ENCODE results near the gene HNRNPUL1. TPM values are rescaled to one million over a fixed set of nuclear protein-coding genes. Genes with fewer than 3 reads are reported as not detected.

The HNRNPUL1 gene
- total and polyA plus RNA-seq, 9 of the 15 experiments (the other 6 are each of a cell fraction or from before 2014, with no cell fraction given) = 7.3 to 211 (median 85.0) TPM

- TF ChIP-seq ILF3 (IDR thresholded peaks at IDR 0.05; ENCODE audit: borderline replicate concordance) (no peak), ZFP36 (IDR thresholded peaks at IDR 0.05; ENCODE audit: low read depth, low read length, partially characterized antibody) (peak; percentile 68), ZNF140 (CRISPR knock-in tag; IDR thresholded peaks at IDR 0.05) (no peak), NR4A1 (CRISPR knock-in tag; IDR thresholded peaks at IDR 0.05) (no peak), NR4A1 (tag; IDR thresholded peaks at IDR 0.05) (no peak), MED1 (CRISPR knock-in tag; IDR thresholded peaks at IDR 0.05; ENCODE audit: borderline replicate concordance) (0 out of 2 replicates have a peak, but pooled peaks have one; percentile 60), ETV1 (tag; conservative IDR thresholded peaks at IDR 0.05; ENCODE audit: low read depth) (peak; percentile 28; the same call in 1 of the 2 replicates), EP300 (IDR thresholded peaks at IDR 0.05; ENCODE audit: low read length) (peak; percentile 7; the same call in 1 of the 2 replicates), POLR2G (IDR thresholded peaks at IDR 0.05; ENCODE audit: low read depth, low read length) (peak; percentile 34; the same call in 1 of the 2 replicates), OTX1 (CRISPR knock-in tag; IDR thresholded peaks at IDR 0.05) (0 out of 2 replicates have a peak, but pooled peaks have one; percentile 23), MTA2 (IDR thresholded peaks at IDR 0.05; ENCODE audit: low read depth) (no peak), MBD2 (IDR thresholded peaks at IDR 0.05; ENCODE audit: borderline replicate concordance, low read depth) (no peak), RBM22 (IDR thresholded peaks at IDR 0.05; ENCODE audit: low read depth, low read length, poor library complexity, severe bottlenecking) (peak; percentile 24), HLTF (IDR thresholded peaks at IDR 0.05) (peak; percentile 62; the same call in 1 of the 2 replicates), PCBP1 (IDR thresholded peaks at IDR 0.05; ENCODE audit: low read depth, low read length, poor library complexity, severe bottlenecking) (no peak), POLR2A (conservative IDR thresholded peaks at IDR 0.05) (peak; percentile 65), JUND (IDR thresholded peaks at IDR 0.05; ENCODE audit: borderline replicate concordance, low read depth, low read length) (peak; percentile 49; the same call in 1 of the 2 replicates), JUND (tag; IDR thresholded peaks at IDR 0.05; ENCODE audit: borderline replicate concordance, low read depth, low read length) (no peak), ZNF592 (IDR thresholded peaks at IDR 0.05) (peak; percentile 20; the same call in 1 of the 2 replicates), TAF1 (IDR thresholded peaks at IDR 0.05; ENCODE audit: control insufficient read depth, extremely low read depth, insufficient read depth, low read length, severe bottlenecking) (no peak)
- TF ChIP-seq, protein P1, sequence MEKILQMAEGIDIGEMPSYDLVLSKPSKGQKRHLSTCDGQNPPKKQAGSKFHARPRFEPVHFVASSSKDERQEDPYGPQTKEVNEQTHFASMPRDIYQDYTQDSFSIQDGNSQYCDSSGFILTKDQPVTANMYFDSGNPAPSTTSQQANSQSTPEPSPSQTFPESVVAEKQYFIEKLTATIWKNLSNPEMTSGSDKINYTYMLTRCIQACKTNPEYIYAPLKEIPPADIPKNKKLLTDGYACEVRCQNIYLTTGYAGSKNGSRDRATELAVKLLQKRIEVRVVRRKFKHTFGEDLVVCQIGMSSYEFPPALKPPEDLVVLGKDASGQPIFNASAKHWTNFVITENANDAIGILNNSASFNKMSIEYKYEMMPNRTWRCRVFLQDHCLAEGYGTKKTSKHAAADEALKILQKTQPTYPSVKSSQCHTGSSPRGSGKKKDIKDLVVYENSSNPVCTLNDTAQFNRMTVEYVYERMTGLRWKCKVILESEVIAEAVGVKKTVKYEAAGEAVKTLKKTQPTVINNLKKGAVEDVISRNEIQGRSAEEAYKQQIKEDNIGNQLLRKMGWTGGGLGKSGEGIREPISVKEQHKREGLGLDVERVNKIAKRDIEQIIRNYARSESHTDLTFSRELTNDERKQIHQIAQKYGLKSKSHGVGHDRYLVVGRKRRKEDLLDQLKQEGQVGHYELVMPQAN (IDR thresholded peaks at IDR 0.05; ENCODE audit: borderline replicate concordance) = peak; percentile 79; the same call in 1 of the 2 replicates
Measured at GRCh38 chr19:41324921-41325639, 60.9 kb downstream of the HNRNPUL1 start (continued).

All from K562 (cell line).